HepG2 (cell line): ENCODE results near the gene HELZ. TPM values are rescaled to one million over a fixed set of nuclear protein-coding genes. Genes with fewer than 3 reads are reported as not detected.

Source experiments
- AFF4 ChIP-seq: sonication (generic); formaldehyde crosslinking; IDR thresholded peaks from 2 replicates; pipeline ENCODE4 v1.4.0; 2020; ENCODE audit warnings: missing genetic modification reagents
- DBP ChIP-seq: sonication (generic); formaldehyde crosslinking; IDR thresholded peaks from 2 replicates; pipeline ENCODE4 v1.4.0; 2020; ENCODE audit warnings: missing genetic modification reagents; ENCODE audit errors: not compliant biosample characterization
- EZH2 ChIP-seq: conservative IDR thresholded peaks from 2 replicates; pipeline ENCODE4 v1.6.1; 2012; ENCODE audit warnings: mild to moderate bottlenecking, low read depth, low read length, moderate library complexity
- FIP1L1 ChIP-seq: fragments of 200-400 bp; formaldehyde crosslinking; IDR thresholded peaks from 2 replicates; pipeline ENCODE4 v1.6.1; 2018; ENCODE audit warnings: low read depth, mild to moderate bottlenecking, low read length, moderate library complexity, borderline replicate concordance; ENCODE audit not compliant: insufficient read depth
- FOXJ3 ChIP-seq: sonication (generic); formaldehyde crosslinking; IDR thresholded peaks from 2 replicates; pipeline ENCODE4 v1.4.0; 2020; ENCODE audit warnings: missing genetic modification reagents, mild to moderate bottlenecking, borderline replicate concordance
- MAFF ChIP-seq: IDR thresholded peaks from 2 replicates; pipeline ENCODE4 v1.6.1; 2011; ENCODE audit warnings: low read depth, low read length, improper control_type of control experiment
- MYNN ChIP-seq: sonication (generic); formaldehyde crosslinking; IDR thresholded peaks from 2 replicates; pipeline ENCODE4 v1.4.0; 2020; ENCODE audit warnings: mild to moderate bottlenecking, low read depth, missing genetic modification reagents
- ONECUT2 ChIP-seq: sonication (generic); formaldehyde crosslinking; IDR thresholded peaks from 2 replicates; pipeline ENCODE4 v1.4.0; 2020; ENCODE audit warnings: missing genetic modification reagents
- REPIN1 ChIP-seq: sonication (generic); formaldehyde crosslinking; IDR thresholded peaks from 2 replicates; pipeline ENCODE4 v1.8.0; 2022; ENCODE audit warnings: missing genetic modification reagents, low read depth, mild to moderate bottlenecking, borderline replicate concordance
- SKIL ChIP-seq: sonication (generic); formaldehyde crosslinking; IDR thresholded peaks from 2 replicates; pipeline ENCODE4 v1.8.0; 2022; ENCODE audit warnings: missing genetic modification reagents, mild to moderate bottlenecking, moderate library complexity, borderline replicate concordance
- SP2 ChIP-seq: sonication (generic); formaldehyde crosslinking; IDR thresholded peaks from 2 replicates; pipeline ENCODE4 v1.5.1; 2020; ENCODE audit warnings: mild to moderate bottlenecking, missing genetic modification reagents
- ZNF274 ChIP-seq: sonication (generic); formaldehyde crosslinking; IDR thresholded peaks from 2 replicates; pipeline ENCODE4 v1.5.1; 2020; ENCODE audit warnings: mild to moderate bottlenecking, missing genetic modification reagents
- ZNF432 ChIP-seq: sonication (generic); formaldehyde crosslinking; IDR thresholded peaks from 2 replicates; pipeline ENCODE4 v1.5.0; 2020; ENCODE audit warnings: missing genetic modification reagents, mild to moderate bottlenecking, borderline replicate concordance
- ZNF501 ChIP-seq: sonication (generic); formaldehyde crosslinking; IDR thresholded peaks from 2 replicates; pipeline ENCODE4 v1.5.1; 2020; ENCODE audit warnings: mild to moderate bottlenecking, moderate library complexity, missing genetic modification reagents
- ZNF512 ChIP-seq: sonication (generic); formaldehyde crosslinking; IDR thresholded peaks from 2 replicates; pipeline ENCODE4 v1.4.0; 2020; ENCODE audit warnings: mild to moderate bottlenecking, missing genetic modification reagents
- ZNF850 ChIP-seq: sonication (generic); formaldehyde crosslinking; conservative IDR thresholded peaks from 2 replicates; pipeline ENCODE4 v1.9.0; 2021; ENCODE audit warnings: mild to moderate bottlenecking, missing genetic modification reagents
- polyA plus RNA-seq, 8 experiments: library from polyadenylated mRNA; depleted of rRNA in 3 of 8; stranded (reverse) in 7 of 8; unstranded in 1 of 8; fragments of >200 nt; fragmentation: Illumina TruSeq in 4 of 8; extraction: Trizol in 4 of 8; gene quantifications; 2 replicates each; pipeline versions ENCODE4 v1.2.1 to v1.2.3, GENCODE V29; 2011 to 2016; ENCODE audit warnings: low read depth in 4 of 8, missing spikeins in 1 of 8, mixed read lengths in 1 of 8; ENCODE audit not compliant: insufficient read depth in 1 of 8
- total RNA-seq, 5 experiments: library from RNA; depleted of rRNA; stranded (reverse); fragments of >200 nt; fragmentation: Illumina TruSeq; extraction: Trizol; gene quantifications; 2 replicates each; pipeline ENCODE4 v1.2.3, GENCODE V29; 2016; ENCODE audit warnings: low read depth in 1 of 5

The HELZ gene
- total and polyA plus RNA-seq, 2 of the 13 experiments (the other 11 are each of a cell fraction or from before 2014, with no cell fraction given), result 35.3 to 52.4 TPM

GRCh38 chr17:67293251-67294203 lies 48.5 kb upstream of the HELZ start (continued):
- TF ChIP-seq SP2 (CRISPR knock-in tag), result no peak
- no peak for TF ChIP-seq ZNF274
- TF ChIP-seq ONECUT2 (CRISPR knock-in tag), result no peak
- TF ChIP-seq ZNF501 (CRISPR knock-in tag), result 0 out of 2 replicates have a peak, but pooled peaks have one; percentile 37
- no peak for TF ChIP-seq ZNF850 (CRISPR knock-in tag)
- TF ChIP-seq FOXJ3 (CRISPR knock-in tag), result no peak
- peak; percentile 81; the same call in 1 of the 2 replicates for TF ChIP-seq MYNN (CRISPR knock-in tag)
- no peak for TF ChIP-seq EZH2
- no peak for TF ChIP-seq MAFF
- no peak for TF ChIP-seq AFF4 (CRISPR knock-in tag)
- TF ChIP-seq SKIL (CRISPR knock-in tag), result no peak
- TF ChIP-seq DBP (CRISPR knock-in tag), result no peak
- no peak for TF ChIP-seq ZNF512 (CRISPR knock-in tag)
- TF ChIP-seq ZNF432, result no peak
- no peak for TF ChIP-seq FIP1L1
- TF ChIP-seq REPIN1 (CRISPR knock-in tag), result peak; percentile 73; the same call in 1 of the 2 replicates
